ENCODE data around the gene SHISA9.

DNA sequence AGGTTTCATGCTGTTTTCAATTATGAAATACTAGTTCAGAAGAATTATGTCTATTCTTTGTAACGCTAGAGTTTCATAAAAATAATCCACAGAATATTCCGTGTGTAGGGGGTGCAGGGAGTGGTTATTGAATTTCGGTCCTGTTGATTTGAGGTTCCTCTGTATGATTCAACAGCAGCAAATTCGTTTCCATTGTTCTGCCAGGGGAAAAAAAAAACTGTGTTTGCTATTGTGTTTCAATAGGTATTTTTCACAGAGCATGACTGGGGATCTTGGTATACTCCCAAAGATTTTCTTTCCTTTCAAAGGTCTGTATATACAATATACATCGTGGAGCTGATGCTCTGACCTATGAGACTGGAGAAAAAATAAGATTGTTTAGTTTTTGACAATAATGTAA, 15.8 kb downstream of the SHISA9 start:
- TF ChIP-seq, protein P1, sequence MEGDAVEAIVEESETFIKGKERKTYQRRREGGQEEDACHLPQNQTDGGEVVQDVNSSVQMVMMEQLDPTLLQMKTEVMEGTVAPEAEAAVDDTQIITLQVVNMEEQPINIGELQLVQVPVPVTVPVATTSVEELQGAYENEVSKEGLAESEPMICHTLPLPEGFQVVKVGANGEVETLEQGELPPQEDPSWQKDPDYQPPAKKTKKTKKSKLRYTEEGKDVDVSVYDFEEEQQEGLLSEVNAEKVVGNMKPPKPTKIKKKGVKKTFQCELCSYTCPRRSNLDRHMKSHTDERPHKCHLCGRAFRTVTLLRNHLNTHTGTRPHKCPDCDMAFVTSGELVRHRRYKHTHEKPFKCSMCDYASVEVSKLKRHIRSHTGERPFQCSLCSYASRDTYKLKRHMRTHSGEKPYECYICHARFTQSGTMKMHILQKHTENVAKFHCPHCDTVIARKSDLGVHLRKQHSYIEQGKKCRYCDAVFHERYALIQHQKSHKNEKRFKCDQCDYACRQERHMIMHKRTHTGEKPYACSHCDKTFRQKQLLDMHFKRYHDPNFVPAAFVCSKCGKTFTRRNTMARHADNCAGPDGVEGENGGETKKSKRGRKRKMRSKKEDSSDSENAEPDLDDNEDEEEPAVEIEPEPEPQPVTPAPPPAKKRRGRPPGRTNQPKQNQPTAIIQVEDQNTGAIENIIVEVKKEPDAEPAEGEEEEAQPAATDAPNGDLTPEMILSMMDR (IDR thresholded peaks at IDR 0.05) = no peak
- no peak for TF ChIP-seq POLR2A (IDR thresholded peaks at IDR 0.05)
